Natural killer cell treated with Interleukin-12 subunit alpha and Interleukin-12 subunit beta and Interleukin-15 and Interleukin-18, amount 100 ng/mL, for 72 hours (primary cell): ENCODE results near the gene MAPRE3. TPM values are rescaled to one million over a fixed set of nuclear protein-coding genes. Genes with fewer than 3 reads are reported as not detected.

Experiments used
- ATAC-seq, 2 donors: fragments of 150-1000 bp; cut with Tn5 transposase in 1 of 2; sonication (Bioruptor Pico), chemical (Tn5 transposase) in 1 of 2; 2 replicates each; pipeline ENCODE4 v1.10.0; 2021
- DNase-seq: peaks from one replicate; pipeline ENCODE4 v3.0.0; 2022; ENCODE audit warnings: low spot score
- H3K27ac Mint-ChIP-seq, 2 donors: 1 replicate in 1 of 2; 2 replicates in 1 of 2; pipeline ENCODE4 v1.8.0; 2022; ENCODE audit warnings: mixed read lengths in 2 of 2, mild to moderate bottlenecking in 1 of 2, moderate library complexity in 1 of 2
- H3K27me3 Mint-ChIP-seq, 2 donors: 1 replicate in 1 of 2; 2 replicates in 1 of 2; pipeline ENCODE4 v1.8.0; 2022; ENCODE audit warnings: mixed read lengths in 2 of 2
- H3K36me3 Mint-ChIP-seq: one replicate; pipeline ENCODE4 v1.8.0; 2022; ENCODE audit warnings: mixed read lengths
- H3K4me1 Mint-ChIP-seq, 2 donors: 1 replicate in 1 of 2; 2 replicates in 1 of 2; pipeline ENCODE4 v1.8.0; 2022; ENCODE audit warnings: low read depth in 2 of 2, mixed read lengths in 2 of 2, mild to moderate bottlenecking in 1 of 2
- H3K4me3 Mint-ChIP-seq: one replicate; pipeline ENCODE4 v1.8.0; 2022; ENCODE audit warnings: mixed read lengths
- H3K9me3 Mint-ChIP-seq: 2 replicates; pipeline ENCODE4 v1.8.0; 2022; ENCODE audit warnings: mixed read lengths
- total RNA-seq, 2 donors: library from RNA; stranded (reverse); gene quantifications; one replicate each; pipeline ENCODE4 v1.2.3, GENCODE V29; 2022

Gene MAPRE3
- total RNA-seq, 2 donors from 2014 or later, result 5.7 to 10.0 TPM

DNA sequence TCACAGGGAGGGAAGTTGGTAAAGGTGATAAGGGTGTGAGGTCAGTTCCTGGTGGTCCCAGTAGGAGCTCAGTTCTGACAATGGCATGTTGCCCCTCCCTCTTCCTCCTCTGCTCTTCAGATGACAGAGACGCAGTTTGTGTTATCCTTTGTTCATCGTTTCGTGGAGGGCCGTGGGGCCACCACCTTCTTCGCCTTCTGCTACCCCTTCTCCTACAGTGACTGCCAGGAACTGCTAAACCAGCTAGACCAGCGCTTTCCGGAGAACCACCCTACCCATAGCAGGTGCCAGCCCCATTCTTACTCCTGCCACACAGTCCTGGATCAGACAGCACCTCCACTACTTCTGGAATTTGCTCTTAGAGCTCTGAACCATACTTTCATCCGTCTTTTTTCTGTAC, 83.3 kb downstream of the MAPRE3 start:
- peaks cover 22% of the 10 kb centered on the region for H3K36me3 Mint-ChIP-seq
- H3K4me3 Mint-ChIP-seq, result no peak overlapping the region

DNA sequence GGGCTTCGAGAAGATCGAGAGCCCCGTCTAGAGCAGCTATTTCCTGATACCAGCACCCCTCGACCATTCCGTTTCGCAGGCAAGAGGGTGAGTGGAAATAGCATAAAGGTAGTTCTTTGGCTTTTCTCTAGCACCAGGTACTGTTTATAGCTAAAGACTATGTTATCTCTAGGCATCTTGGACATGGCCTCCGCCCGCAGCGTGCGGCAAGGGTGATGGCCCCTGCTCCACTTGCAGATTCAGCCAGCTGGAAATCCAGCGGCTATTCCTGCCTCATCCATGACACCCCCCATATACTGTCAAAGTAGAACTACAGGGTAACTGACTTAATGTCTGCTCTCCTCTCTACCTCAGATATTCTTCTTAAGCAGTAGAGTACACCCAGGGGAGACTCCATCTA, 84.3 kb downstream of the MAPRE3 start:
- Mint-ChIP-seq H3K27ac (peak overlapping the region in 1 of 2 donors; percentile 29), H3K36me3 (peaks cover 22% of the 10 kb centered on the region), H3K4me3 (no peak overlapping the region), H3K4me1 (peaks cover 22 to 30% of the 10 kb centered on the region in 2 donors), H3K27me3 (peaks cover 0 to 2% of the 10 kb centered on the region in 2 donors), H3K9me3 (no peaks in the 10 kb centered on the region)
- ATAC-seq, result no peak
- DNase-seq, result no peak

More for the DNA sequence above, 83.3 kb downstream of the MAPRE3 start:
- Mint-ChIP-seq H3K9me3 (no peaks in the 10 kb centered on the region), H3K4me1 (peaks cover 26 to 34% of the 10 kb centered on the region in 2 donors), H3K27me3 (peaks cover 0 to 2% of the 10 kb centered on the region in 2 donors), H3K27ac (peak overlapping the region in 1 of 2 donors; percentile 29)
- ATAC-seq (no peak), DNase-seq (no peak)

DNA sequence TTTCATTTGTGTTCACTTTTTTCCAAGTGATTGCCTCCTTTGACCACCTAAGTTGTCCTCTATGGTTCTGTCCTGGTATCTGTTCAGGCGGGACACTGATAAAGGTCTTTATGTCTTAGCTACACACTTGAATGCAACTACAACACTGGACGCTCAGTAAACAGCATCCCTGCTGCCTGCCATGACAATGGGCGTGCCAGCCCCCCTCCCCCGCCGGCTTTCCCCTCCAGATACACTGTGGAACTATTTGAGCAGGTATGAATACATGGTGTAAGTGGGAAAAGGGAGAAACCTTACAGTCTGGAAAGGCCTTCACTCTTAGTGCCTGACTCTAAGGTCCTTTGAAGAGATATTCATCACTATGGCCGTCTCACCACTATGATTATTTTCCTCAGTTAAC, 86.7 kb downstream of the MAPRE3 start:
- Mint-ChIP-seq H3K4me1 (peaks cover 3 to 12% of the 10 kb centered on the region in 2 donors), H3K9me3 (no peaks in the 10 kb centered on the region), H3K36me3 (peaks cover 16% of the 10 kb centered on the region), H3K27me3 (no peaks in the 10 kb centered on the region), H3K4me3 (no peak overlapping the region), H3K27ac (no peak overlapping the region)
- ATAC-seq (no peak), DNase-seq (peak; percentile 44)

DNA sequence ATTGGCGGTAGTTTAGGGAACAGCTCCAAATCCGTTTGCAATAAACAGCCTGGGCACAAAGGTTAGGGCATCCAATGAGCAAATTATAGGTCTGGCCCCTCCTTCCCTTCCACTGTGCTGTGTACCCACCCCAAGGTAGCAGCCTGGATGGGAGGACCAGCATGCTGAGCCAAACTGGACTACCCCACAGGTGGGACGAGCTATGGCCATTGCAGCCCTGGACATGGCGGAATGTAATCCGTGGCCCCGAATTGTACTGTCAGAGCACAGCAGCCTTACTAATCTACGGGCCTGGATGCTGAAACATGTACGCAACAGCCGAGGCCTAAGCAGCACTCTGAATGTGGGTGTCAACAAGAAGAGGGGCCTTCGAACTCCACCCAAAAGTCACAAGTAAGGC, 87.8 kb downstream of the MAPRE3 start:
- Mint-ChIP-seq H3K36me3 (peaks cover 22% of the 10 kb centered on the region), H3K27ac (no peak overlapping the region), H3K4me3 (no peak overlapping the region), H3K4me1 (peaks cover 0 to 9% of the 10 kb centered on the region in 2 donors), H3K27me3 (no peaks in the 10 kb centered on the region), H3K9me3 (no peaks in the 10 kb centered on the region)
- DNase-seq (peak; percentile 42), ATAC-seq (peak in 1 of 2 donors; percentile 32)

DNA sequence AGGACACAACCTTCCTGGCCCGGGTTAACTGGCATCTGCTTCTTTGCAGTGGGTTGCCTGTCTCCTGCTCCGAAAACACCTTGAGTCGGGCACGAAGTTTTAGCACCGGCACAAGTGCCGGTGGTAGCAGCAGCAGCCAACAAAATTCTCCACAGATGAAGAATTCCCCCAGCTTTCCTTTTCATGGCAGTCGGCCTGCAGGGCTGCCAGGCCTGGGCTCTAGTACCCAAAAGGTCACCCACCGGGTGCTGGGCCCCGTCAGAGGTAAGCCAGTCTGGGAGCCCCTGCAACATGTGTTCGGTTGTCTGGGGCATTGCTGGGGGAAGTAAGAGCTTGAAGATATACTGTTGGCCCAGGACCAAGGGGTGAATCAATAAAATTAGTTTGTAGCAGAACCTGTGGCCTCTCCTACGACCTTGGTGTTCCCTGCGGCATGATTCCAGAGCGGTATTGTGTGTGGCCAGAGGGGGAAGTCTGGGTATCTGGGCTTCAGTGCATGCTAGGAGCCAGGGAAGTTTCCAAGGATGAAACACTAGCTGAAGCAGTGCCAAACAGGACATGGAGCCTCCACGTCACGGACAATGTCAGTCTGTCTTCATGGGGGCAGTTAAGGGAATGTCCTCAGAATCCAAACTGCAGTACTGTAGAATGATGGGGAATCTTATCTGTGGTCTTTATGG, 88.8 kb downstream of the MAPRE3 start:
- Mint-ChIP-seq H3K4me3 (no peak overlapping the region), H3K9me3 (no peaks in the 10 kb centered on the region), H3K27ac (no peak overlapping the region), H3K27me3 (no peaks in the 10 kb centered on the region), H3K4me1 (peaks cover 0 to 3% of the 10 kb centered on the region in 2 donors), H3K36me3 (peaks cover 18% of the 10 kb centered on the region)
- no peak for ATAC-seq
- DNase-seq, result peak; percentile 55

DNA sequence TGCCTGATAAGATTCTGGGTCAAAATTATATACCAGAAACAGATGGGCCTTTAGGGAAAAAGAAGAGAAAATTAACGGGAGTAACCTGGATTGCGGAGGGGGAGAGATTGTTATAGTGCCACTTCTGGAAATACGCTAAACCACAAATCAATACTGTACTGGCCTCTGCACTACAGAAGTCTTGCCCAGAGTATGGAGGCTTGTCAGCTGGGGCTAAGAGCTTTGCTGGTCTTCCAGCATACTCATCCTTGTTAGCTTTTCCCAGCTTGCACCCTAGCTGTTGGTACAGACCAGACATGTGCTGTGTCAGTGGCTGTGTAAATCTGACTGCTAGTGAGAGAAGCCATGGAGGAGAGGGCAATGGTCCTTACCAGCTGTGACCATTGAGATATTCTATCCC, 89.9 kb downstream of the MAPRE3 start:
- Mint-ChIP-seq H3K4me1 (peaks cover 0 to 4% of the 10 kb centered on the region in 2 donors), H3K36me3 (peaks cover 15% of the 10 kb centered on the region), H3K27ac (no peak overlapping the region), H3K27me3 (no peaks in the 10 kb centered on the region), H3K4me3 (no peak overlapping the region), H3K9me3 (no peaks in the 10 kb centered on the region)
- ATAC-seq (no peak), DNase-seq (peak; percentile 39)

DNA sequence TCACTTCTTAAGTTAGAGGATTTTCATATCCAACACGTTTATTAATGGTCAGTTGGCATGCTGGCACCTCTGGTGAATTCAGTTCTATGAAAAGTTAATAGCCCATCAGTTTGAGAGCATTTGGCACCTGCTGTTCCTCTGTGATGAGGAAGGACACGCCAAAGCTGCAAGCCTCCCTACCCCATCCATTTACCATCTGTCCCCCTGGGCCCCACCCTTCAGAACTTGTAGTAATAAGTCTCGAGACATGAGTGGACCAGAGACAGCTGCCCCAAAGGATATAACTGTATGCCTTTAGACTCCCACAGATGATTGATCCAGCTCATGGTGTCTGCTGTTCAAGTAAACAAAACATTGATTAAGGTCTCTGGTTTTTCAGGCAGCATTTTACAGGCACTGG, 94.7 kb downstream of the MAPRE3 start:
- no peaks in the 10 kb centered on the region for H3K27me3 Mint-ChIP-seq
- H3K36me3 Mint-ChIP-seq, result peaks cover 26% of the 10 kb centered on the region
- DNase-seq, result no peak
- no peak for ATAC-seq
- H3K27ac Mint-ChIP-seq, result peak overlapping the region in 1 of 2 donors; percentile 44
- peaks cover 17 to 33% of the 10 kb centered on the region in 2 donors for H3K4me1 Mint-ChIP-seq
- no peak overlapping the region for H3K4me3 Mint-ChIP-seq
- no peaks in the 10 kb centered on the region for H3K9me3 Mint-ChIP-seq

DNA sequence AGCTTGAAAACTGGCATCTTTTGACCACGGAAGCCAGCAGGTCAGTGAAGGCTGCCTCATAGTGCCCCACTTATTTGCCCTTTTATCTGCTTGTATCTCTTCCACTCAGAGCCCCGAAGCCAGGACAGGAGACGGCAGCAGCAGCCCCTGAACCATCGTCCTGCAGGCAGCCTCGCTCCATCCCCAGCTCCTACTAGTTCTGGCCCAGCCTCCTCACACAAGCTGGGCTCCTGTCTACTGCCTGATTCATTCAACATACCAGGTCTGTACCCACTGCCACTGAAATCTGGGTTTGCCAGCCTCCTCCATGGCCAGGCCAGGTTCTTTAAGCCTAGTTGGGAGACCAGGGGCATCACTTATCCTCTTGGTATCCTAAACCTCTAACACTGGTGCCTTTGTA, 96.9 kb downstream of the MAPRE3 start:
- DNase-seq, result no peak
- Mint-ChIP-seq H3K27me3 (no peaks in the 10 kb centered on the region), H3K9me3 (no peaks in the 10 kb centered on the region), H3K4me3 (no peak overlapping the region), H3K27ac (peak overlapping the region in 1 of 2 donors; percentile 67), H3K4me1 (peaks cover 33 to 44% of the 10 kb centered on the region in 2 donors), H3K36me3 (peaks cover 30% of the 10 kb centered on the region)
- no peak for ATAC-seq

DNA sequence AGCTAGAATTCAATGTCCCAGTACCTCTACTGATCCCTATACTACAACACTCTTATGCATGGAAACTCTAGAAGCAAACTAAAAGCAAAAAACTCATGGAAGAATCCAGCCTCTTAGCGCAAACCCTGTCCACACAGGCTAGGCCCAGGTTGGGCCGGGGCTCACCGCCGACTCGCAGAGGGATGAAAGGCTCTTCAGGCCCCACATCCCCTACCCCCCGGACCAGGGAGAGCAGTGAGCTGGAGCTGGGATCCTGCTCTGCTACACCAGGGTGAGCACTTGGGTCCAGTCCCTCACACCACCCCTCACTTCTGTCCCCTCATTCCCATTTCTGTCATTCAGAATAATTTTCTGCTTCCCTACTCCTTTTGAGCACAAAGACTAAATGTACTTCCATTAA, 99.0 kb downstream of the MAPRE3 start:
- no peak for ATAC-seq
- Mint-ChIP-seq H3K27ac (peak overlapping the region; percentile 94 to 97), H3K4me1 (peaks cover 50 to 55% of the 10 kb centered on the region in 2 donors), H3K9me3 (no peaks in the 10 kb centered on the region), H3K36me3 (peaks cover 25% of the 10 kb centered on the region), H3K27me3 (no peaks in the 10 kb centered on the region), H3K4me3 (peak overlapping the region; percentile 98)
- DNase-seq, result no peak

DNA sequence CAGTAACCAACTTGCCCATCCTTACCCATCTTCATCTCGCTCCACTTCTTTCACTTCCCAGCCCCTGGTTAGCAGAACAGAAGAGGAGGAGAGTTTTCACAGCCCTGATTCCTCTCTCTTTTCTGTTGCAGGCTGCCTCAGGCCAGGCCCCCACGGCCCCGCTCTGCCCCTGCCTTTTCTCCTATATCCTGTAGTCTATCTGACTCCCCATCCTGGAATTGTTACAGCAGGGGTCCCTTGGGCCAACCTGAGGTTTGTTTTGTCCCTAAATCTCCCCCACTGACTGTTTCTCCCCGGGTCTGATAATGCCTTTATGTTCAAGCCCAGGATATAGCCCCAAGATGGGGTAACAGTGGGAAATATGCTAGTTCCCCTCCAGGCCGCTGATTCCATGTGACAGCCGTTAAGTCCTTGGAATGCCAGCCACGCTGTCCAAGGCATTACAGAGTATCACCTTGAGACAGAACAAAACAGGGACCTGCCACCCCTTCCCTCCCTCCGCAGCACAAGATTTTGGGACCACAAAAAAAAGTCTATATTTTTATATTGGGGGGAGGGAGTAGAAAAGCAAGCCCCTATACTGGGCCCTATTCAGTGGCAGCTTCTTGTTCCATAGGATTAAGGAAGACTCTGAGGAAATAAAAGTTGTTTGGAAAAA, 99.7 kb downstream of the MAPRE3 start:
- Mint-ChIP-seq H3K4me3 (peak overlapping the region; percentile 98), H3K4me1 (peaks cover 57 to 62% of the 10 kb centered on the region in 2 donors), H3K27me3 (no peaks in the 10 kb centered on the region), H3K9me3 (no peaks in the 10 kb centered on the region), H3K36me3 (peaks cover 25% of the 10 kb centered on the region), H3K27ac (peak overlapping the region; percentile 94 to 97)
- DNase-seq (no peak), ATAC-seq (no peak)

DNA sequence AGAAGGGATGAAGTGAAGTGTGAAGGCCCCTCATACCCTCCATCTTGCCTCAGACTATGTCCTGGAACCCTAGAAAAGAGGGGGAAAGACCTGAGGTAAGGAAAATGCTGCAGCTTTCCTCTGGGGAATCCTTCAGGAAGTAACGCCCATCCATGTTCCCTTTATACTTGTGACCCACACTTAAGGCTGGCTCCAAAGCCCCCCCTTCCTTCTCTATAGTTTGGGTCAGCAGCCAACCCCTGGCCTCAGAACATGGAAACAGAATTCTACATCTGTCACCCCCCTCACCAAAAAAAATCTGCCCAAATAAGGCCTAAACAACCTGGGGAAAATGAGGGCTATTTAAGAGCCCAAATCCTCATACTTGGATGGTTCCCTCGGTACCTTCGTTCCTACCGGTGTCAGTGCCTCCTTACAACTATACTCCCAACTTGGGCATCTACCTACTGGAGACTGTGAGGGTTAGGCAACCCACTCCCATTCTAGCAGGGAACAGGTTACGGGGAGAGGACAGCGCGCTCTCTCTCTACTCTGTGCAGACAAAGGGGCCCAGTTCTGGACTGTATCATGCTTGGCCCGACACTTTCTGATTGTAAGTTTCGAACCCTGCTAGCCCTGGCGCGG, 100.3 kb downstream of the MAPRE3 start:
- Mint-ChIP-seq H3K4me3 (peak overlapping the region; percentile 98), H3K9me3 (no peaks in the 10 kb centered on the region), H3K27me3 (no peaks in the 10 kb centered on the region), H3K36me3 (peaks cover 22% of the 10 kb centered on the region), H3K27ac (peak overlapping the region; percentile 94 to 97), H3K4me1 (peaks cover 62 to 63% of the 10 kb centered on the region in 2 donors)
- ATAC-seq (no peak), DNase-seq (no peak)

DNA sequence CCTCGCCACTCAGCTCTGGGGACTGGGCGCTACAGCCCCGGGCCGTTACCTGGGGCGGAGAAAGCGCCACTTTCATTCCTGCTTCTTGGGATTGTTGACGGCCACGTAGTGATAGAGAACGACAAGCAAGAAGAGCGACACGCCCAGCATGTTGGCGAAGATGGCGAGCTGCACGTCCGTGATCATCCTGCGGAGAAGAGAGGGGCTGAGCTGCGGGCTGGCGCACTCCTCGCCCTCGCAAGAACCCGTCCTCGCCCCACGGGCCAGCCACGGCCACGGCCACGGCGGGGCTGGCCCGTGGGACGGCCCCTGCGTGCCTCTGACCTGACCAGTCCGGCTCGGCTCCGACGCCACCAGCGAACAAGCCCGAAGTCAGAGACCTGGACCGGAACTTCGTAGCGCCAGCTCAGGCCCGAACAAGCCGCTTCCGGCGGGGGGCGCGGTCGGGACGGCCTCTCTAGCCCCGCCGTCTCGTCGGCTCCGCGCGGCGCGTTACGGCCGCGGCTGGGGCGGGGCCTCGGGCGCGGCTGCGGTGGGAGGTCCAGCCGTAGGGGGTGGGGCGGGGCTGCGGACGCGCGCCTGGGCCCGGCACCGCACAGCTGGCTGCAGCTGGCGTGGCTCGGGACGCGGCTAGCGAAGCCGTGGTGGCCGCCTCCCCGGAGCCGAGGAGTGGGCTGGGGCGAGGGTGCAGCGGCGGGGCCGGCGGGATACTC, 101.0 kb downstream of the MAPRE3 start, which contains the start of gene OST4:
Gene OST4 (minus strand): TSS at position 378 of the 713 bp plus-strand sequence.
- ATAC-seq, result peak; percentile 95 to 97
- Mint-ChIP-seq H3K36me3 (peaks cover 17% of the 10 kb centered on the region), H3K9me3 (no peaks in the 10 kb centered on the region), H3K4me1 (peaks cover 65 to 68% of the 10 kb centered on the region in 2 donors), H3K27me3 (no peaks in the 10 kb centered on the region), H3K27ac (peak within 1 kb of the TSS; percentile 94 to 97), H3K4me3 (peak within 1 kb of the TSS; percentile 98)
- peak; percentile 95 for DNase-seq

DNA sequence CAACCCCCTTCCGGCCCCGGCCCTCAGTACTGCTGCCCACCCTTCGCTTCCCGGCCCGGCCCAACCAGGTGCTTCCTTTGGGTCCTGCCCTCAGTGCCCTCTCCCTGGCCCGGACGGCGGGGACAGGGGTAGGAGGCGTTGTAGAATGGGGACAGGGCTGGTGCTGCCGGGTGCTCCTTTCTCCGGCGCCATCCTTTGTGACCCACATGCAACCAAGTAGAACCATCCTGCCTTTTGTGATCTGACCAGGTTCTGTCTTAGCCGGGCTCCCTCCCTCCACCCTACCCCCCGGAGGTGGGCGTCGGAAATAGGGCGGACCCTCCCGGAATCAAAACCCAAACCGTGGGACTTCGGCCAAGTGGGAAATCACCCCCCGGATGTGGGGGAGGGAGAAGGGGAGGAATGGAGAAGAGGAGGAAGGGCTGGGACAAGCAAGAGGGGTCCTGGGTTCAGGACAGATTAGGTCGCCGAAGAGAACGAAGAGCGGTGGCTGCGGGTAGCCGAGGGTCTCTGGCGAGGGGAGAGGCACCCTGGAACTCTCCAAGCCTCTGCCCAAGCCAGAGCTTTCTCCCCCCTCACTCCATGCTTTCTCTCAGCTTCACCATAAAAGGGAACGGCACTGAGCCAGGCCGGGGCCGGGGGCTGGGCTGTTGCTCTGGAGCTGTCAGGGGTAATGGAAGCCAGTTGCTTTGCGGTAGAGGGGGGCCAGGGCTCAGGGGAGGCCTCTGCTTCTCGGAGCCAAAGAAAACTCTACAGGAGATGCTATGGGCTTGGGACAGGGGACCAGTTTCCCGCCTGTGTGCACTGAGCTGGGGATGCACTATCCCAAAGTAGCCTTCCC, 101.8 kb downstream of the MAPRE3 start:
- Mint-ChIP-seq H3K4me1 (peaks cover 72 to 75% of the 10 kb centered on the region in 2 donors), H3K4me3 (peak overlapping the region; percentile 90), H3K27me3 (no peaks in the 10 kb centered on the region), H3K9me3 (no peaks in the 10 kb centered on the region), H3K27ac (peak overlapping the region; percentile 77 to 87), H3K36me3 (peaks cover 16% of the 10 kb centered on the region)
- ATAC-seq (no peak), DNase-seq (peak; percentile 80)
